GM19452 (cell line): ENCODE data around the gene SEMA5A.

ENCODE experiments used
- ATAC-seq: cut with Tn5 transposase; IDR thresholded peaks from one replicate; pipeline ENCODE4 v1.9.1; 2021; ENCODE audit not compliant: unreplicated experiment

SEMA5A gene

GRCh38 chr5:9284781-9285307 lies 261.0 kb downstream of the SEMA5A start:
- no peak for ATAC-seq

- no peak for ATAC-seq
Observed at GRCh38 chr5:9284272-9284671, 261.6 kb downstream of the SEMA5A start.

- ATAC-seq, result no peak
Observed at GRCh38 chr5:9283473-9283872, 262.4 kb downstream of the SEMA5A start.

GRCh38 chr5:9283021-9283420 lies 262.9 kb downstream of the SEMA5A start:
- ATAC-seq, result no peak

- no peak for ATAC-seq
Observed at GRCh38 chr5:9282211-9282610, 263.7 kb downstream of the SEMA5A start.

- ATAC-seq, result no peak
Observed at GRCh38 chr5:9279774-9280173, 266.1 kb downstream of the SEMA5A start.

GRCh38 chr5:9278921-9279603 lies 266.8 kb downstream of the SEMA5A start:
- no peak for ATAC-seq

GRCh38 chr5:9269014-9269413 lies 276.9 kb downstream of the SEMA5A start:
- ATAC-seq, result no peak

- ATAC-seq, result no peak
Observed at GRCh38 chr5:9268226-9268625, 277.6 kb downstream of the SEMA5A start.

- ATAC-seq, result no peak
Observed at GRCh38 chr5:9265441-9266287, 280.2 kb downstream of the SEMA5A start.

GRCh38 chr5:9264301-9264700 lies 281.6 kb downstream of the SEMA5A start:
- no peak for ATAC-seq

GRCh38 chr5:9263656-9264055 lies 282.2 kb downstream of the SEMA5A start:
- no peak for ATAC-seq

- ATAC-seq, result no peak
Observed at GRCh38 chr5:9251379-9251980, 294.4 kb downstream of the SEMA5A start.

- ATAC-seq, result no peak
Observed at GRCh38 chr5:9249231-9249630, 296.6 kb downstream of the SEMA5A start.

GRCh38 chr5:9245071-9245470 lies 300.8 kb downstream of the SEMA5A start:
- ATAC-seq, result no peak

- ATAC-seq, result no peak
Observed at GRCh38 chr5:9244417-9244816, 301.5 kb downstream of the SEMA5A start.

- no peak for ATAC-seq
Observed at GRCh38 chr5:9241479-9242305, 304.2 kb downstream of the SEMA5A start.

- no peak for ATAC-seq
Observed at GRCh38 chr5:9240431-9240830, 305.4 kb downstream of the SEMA5A start.

GRCh38 chr5:9239626-9240025 lies 306.2 kb downstream of the SEMA5A start:
- no peak for ATAC-seq

GRCh38 chr5:9239071-9239470 lies 306.8 kb downstream of the SEMA5A start:
- no peak for ATAC-seq

- no peak for ATAC-seq
Observed at GRCh38 chr5:9233712-9234111, 312.2 kb downstream of the SEMA5A start.
